ENCODE measurements around the gene OR2A14. TPM values are rescaled to one million over a fixed set of nuclear protein-coding genes. Genes with fewer than 3 reads are reported as not detected.
"Not testable (repeated sequence)": the region's sequence is repeated elsewhere in the genome, so short reads cannot be mapped to it uniquely, and the experiment has no call there.

OR2A14 gene
- total RNA-seq, 4 donors from 2014 or later = not detected

DNA sequence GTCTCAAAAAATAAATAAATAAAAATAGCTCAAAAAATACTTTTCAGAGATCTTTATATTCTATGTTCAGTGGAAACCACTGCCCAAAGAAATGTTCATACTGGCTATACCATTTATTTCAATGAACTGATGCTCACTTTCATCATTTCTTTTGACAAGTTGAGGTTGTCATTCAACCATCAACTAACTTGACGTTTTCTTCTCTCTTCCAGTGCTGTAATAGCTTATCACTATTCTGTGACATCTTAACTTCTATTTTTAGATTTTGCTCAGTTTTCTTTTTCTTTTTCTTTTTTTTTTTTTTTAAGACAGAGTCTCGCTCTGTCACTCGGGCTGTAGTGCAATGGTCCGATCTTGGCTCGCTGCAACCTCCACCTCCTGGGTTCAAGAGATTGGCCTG lies 51.6 kb downstream of the OR2A14 start:
- Histone ChIP-seq H3K27ac (no peak overlapping the region), H3K9me3 (no peaks in the 10 kb centered on the region), H3K27me3 (no peaks in the 10 kb centered on the region), H3K4me3 (no peak overlapping the region), H3K36me3 (no peaks in the 10 kb centered on the region), H3K4me1 (no peaks in the 10 kb centered on the region)
- TF ChIP-seq POLR2A (IDR thresholded peaks at IDR 0.05) (no peak), EP300 (IDR thresholded peaks at IDR 0.05) (no peak)
- TF ChIP-seq, protein P1, sequence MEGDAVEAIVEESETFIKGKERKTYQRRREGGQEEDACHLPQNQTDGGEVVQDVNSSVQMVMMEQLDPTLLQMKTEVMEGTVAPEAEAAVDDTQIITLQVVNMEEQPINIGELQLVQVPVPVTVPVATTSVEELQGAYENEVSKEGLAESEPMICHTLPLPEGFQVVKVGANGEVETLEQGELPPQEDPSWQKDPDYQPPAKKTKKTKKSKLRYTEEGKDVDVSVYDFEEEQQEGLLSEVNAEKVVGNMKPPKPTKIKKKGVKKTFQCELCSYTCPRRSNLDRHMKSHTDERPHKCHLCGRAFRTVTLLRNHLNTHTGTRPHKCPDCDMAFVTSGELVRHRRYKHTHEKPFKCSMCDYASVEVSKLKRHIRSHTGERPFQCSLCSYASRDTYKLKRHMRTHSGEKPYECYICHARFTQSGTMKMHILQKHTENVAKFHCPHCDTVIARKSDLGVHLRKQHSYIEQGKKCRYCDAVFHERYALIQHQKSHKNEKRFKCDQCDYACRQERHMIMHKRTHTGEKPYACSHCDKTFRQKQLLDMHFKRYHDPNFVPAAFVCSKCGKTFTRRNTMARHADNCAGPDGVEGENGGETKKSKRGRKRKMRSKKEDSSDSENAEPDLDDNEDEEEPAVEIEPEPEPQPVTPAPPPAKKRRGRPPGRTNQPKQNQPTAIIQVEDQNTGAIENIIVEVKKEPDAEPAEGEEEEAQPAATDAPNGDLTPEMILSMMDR (IDR thresholded peaks at IDR 0.05) = no peak
- DNase-seq (ENCODE audit: low spot score in 2 of 2) = no peak
- WGBS, 2 donors = 89 to 93% methylated on average over 5 of the region's 5 CpGs

GRCh38 chr7:144178380-144179164 lies 55.6 kb downstream of the OR2A14 start:
- not testable (repeated sequence) for H3K27ac ChIP-seq; H3K4me1 ChIP-seq; H3K4me3 ChIP-seq; H3K27me3 ChIP-seq; H3K9me3 ChIP-seq; H3K36me3 ChIP-seq; DNase-seq (ENCODE audit: low spot score in 2 of 2)
- TF ChIP-seq, protein P1 (IDR thresholded peaks at IDR 0.05) = peak in 4 of 5 experiments; percentile 17 to 53 (median 44)
- 0% methylated on average over 3 of the region's 10 CpGs for WGBS, 2 donors

- not testable (repeated sequence) for H3K27ac ChIP-seq; DNase-seq (ENCODE audit: low spot score in 2 of 2); H3K27me3 ChIP-seq; H3K4me3 ChIP-seq; H3K9me3 ChIP-seq; H3K4me1 ChIP-seq; H3K36me3 ChIP-seq
- WGBS, 2 donors = no CpG with 5 or more reads among the region's 2 CpGs
Observed at GRCh38 chr7:144179165-144179479, 56.1 kb downstream of the OR2A14 start.

Small RNAs within 50 kb of the gene (small RNA-seq; reads per million reads assigned to genes)
- gene OR2A41P = not detected

Other genes starting within 250 kb of the OR2A14 start
- gene TCAF1, start 221.0 kb upstream of the OR2A14 start, total RNA-seq = 10 to 100 TPM; 32.7 to 61.2 (median 44.4) TPM
- gene OR2F2, start 187.9 kb upstream of the OR2A14 start, total RNA-seq = not detected
- gene OR2F1, start 168.3 kb upstream of the OR2A14 start, total RNA-seq = not detected
- not detected for gene OR6B1, start 122.9 kb upstream of the OR2A14 start, total RNA-seq
- gene OR2A5, start 74.2 kb upstream of the OR2A14 start, total RNA-seq = not detected
- gene OR2A25, start 53.4 kb upstream of the OR2A14 start, total RNA-seq = not detected
- not detected for gene OR2A12, start 36.9 kb upstream of the OR2A14 start, total RNA-seq
- gene OR2A2, start 13.6 kb upstream of the OR2A14 start, total RNA-seq = not detected
- 1 to 10 TPM in 2 of 4 donors, not detected in 2; 2.5 to 3.1 TPM for gene CTAGE4, start 60.3 kb downstream of the OR2A14 start, total RNA-seq
- 1 to 10 TPM in 3 of 4 donors, under 1 TPM in 1; 0.59 to 4.4 (median 1.9) TPM for gene ARHGEF35, start 72.7 kb downstream of the OR2A14 start, total RNA-seq
- not detected for gene OR2A42, start 116.4 kb downstream of the OR2A14 start, total RNA-seq
- 1 to 10 TPM; 1.1 to 3.8 (median 2.2) TPM for gene OR2A7, start 141.6 kb downstream of the OR2A14 start, total RNA-seq
- 1 to 10 TPM in 2 of 4 donors, under 1 TPM in 1, not detected in 1; 0.60 to 1.8 (median 1.5) TPM for gene CTAGE8, start 146.1 kb downstream of the OR2A14 start, total RNA-seq
- gene OR2A1, start 189.2 kb downstream of the OR2A14 start, total RNA-seq = under 1 TPM in 2 of 4 donors, not detected in 2; 0.60 to 0.84 TPM
- gene ARHGEF5, start 232.2 kb downstream of the OR2A14 start, total RNA-seq = 10 to 100 TPM in 2 of 4 donors, 1 to 10 TPM in 2; 5.9 to 13.2 (median 10.4) TPM

Measured in tibial nerve (tissue), 4 donors.